K562 (cell line): ENCODE data around the gene CDT1.

Experiments used
- ATF3 ChIP-seq, 2 experiments: fragments of 450-650 bp in 1 of 2; sonication (generic) in 1 of 2; formaldehyde crosslinking in 1 of 2; IDR thresholded peaks in 1 of 2; conservative IDR thresholded peaks in 1 of 2; 2 replicates each; pipeline versions ENCODE4 v1.6.1 to v1.8.1; 2016 to 2023; ENCODE audit warnings: mild to moderate bottlenecking in 2 of 2, moderate library complexity in 2 of 2, inconsistent platforms in 1 of 2, missing genetic modification reagents in 1 of 2
- ATF6 ChIP-seq: sonication (generic); formaldehyde crosslinking; IDR thresholded peaks from 2 replicates; pipeline ENCODE4 v1.4.0; 2020; ENCODE audit warnings: mild to moderate bottlenecking, missing genetic modification reagents
- CEBPB ChIP-seq: fragments of 450-650 bp; IDR thresholded peaks from 2 replicates; pipeline ENCODE4 v1.6.1; 2016; ENCODE audit warnings: missing genetic modification characterization, missing compliant biosample characterization
- CTCF ChIP-seq, 3 experiments: IDR thresholded peaks in 2 of 3; conservative IDR thresholded peaks in 1 of 3; 2 replicates each; pipeline ENCODE4 v1.5.1; 2011 to 2012; ENCODE audit warnings: low read length in 3 of 3, mild to moderate bottlenecking in 3 of 3, control low read depth in 2 of 3, improper control_type of control experiment in 1 of 3, inconsistent platforms in 1 of 3, low read depth in 1 of 3, mixed read lengths in 1 of 3, moderate library complexity in 1 of 3; ENCODE audit not compliant: insufficient read depth in 2 of 3
- IRF2 ChIP-seq: sonication (generic); formaldehyde crosslinking; IDR thresholded peaks from 2 replicates; pipeline ENCODE4 v1.8.1; 2022; ENCODE audit warnings: mild to moderate bottlenecking, missing genetic modification reagents
- NFYB ChIP-seq: IDR thresholded peaks from 2 replicates; pipeline ENCODE4 v1.6.1; 2011; ENCODE audit warnings: mild to moderate bottlenecking, moderate library complexity; ENCODE audit not compliant: insufficient read length; ENCODE audit errors: extremely low read depth
- NR0B1 ChIP-seq: fragments of 450-650 bp; IDR thresholded peaks from one replicate; pipeline ENCODE4 v1.6.1; 2018; ENCODE audit warnings: mild to moderate bottlenecking, moderate library complexity; ENCODE audit not compliant: partially characterized antibody
- PTRF ChIP-seq: fragments of 450-650 bp; IDR thresholded peaks from 2 replicates; pipeline ENCODE4 v1.6.1; 2016; ENCODE audit warnings: mild to moderate bottlenecking, missing genetic modification characterization, missing compliant biosample characterization
- RB1 ChIP-seq: fragments of 450-650 bp; IDR thresholded peaks from 2 replicates; pipeline ENCODE4 v1.6.1; 2017; ENCODE audit warnings: low read depth, mild to moderate bottlenecking
- SIX5 ChIP-seq, 2 experiments: IDR thresholded peaks; 2 replicates each; pipeline ENCODE4 v1.6.1; 2011; ENCODE audit warnings: low read length in 2 of 2, borderline replicate concordance in 1 of 2, low read depth in 1 of 2, mild to moderate bottlenecking in 1 of 2, moderate library complexity in 1 of 2; ENCODE audit not compliant: insufficient read depth in 1 of 2
- STAT5B ChIP-seq: fragments of 250-450 bp; sonication (Bioruptor Pico); IDR thresholded peaks from 2 replicates; pipeline ENCODE4 v1.8.0; 2021; ENCODE audit warnings: mild to moderate bottlenecking, inconsistent platforms
- TCF7 ChIP-seq: sonication (generic); IDR thresholded peaks from 2 replicates; pipeline ENCODE4 v1.6.1; 2016; ENCODE audit warnings: antibody characterized with exemption, borderline replicate concordance
- TOE1 ChIP-seq, 2 experiments: fragments of 450-650 bp in 1 of 2; sonication (generic) in 1 of 2; formaldehyde crosslinking in 1 of 2; IDR thresholded peaks; 2 replicates each; pipeline versions ENCODE4 v1.7.1 to v1.8.0; 2016 to 2022; ENCODE audit warnings: borderline replicate concordance in 2 of 2, mild to moderate bottlenecking in 2 of 2, antibody characterized with exemption in 1 of 2, inconsistent platforms in 1 of 2, low read depth in 1 of 2, missing genetic modification reagents in 1 of 2, moderate library complexity in 1 of 2
- ZNF311 ChIP-seq: fragments of 250-450 bp; sonication (Bioruptor Pico); IDR thresholded peaks from 2 replicates; pipeline ENCODE4 v1.4.0; 2020; ENCODE audit warnings: mild to moderate bottlenecking, moderate library complexity

GRCh38 chr16:88761830-88762229 is 41.8 kb upstream of the CDT1 start:
- TF ChIP-seq CTCF (IDR thresholded peaks at IDR 0.05 in 2 of 3, conservative IDR thresholded peaks at IDR 0.05 in 1 of 3; ENCODE audit: insufficient read depth in 2 of 3, low read depth in 1 of 3, low read length in 3 of 3) (no peak), IRF2 (CRISPR knock-in tag) (no peak), CEBPB (tag) (no peak), TCF7 (no peak), RB1 (no peak), STAT5B (no peak), ZNF311 (no peak), NR0B1 (no peak), PTRF (tag) (no peak), ATF6 (CRISPR knock-in tag) (no peak), NFYB (no peak), SIX5 (IDR thresholded peaks at IDR 0.05; ENCODE audit: borderline replicate concordance in 1 of 2, insufficient read depth in 1 of 2, low read depth in 1 of 2, low read length in 2 of 2) (no peak), ATF3 (IDR thresholded peaks at IDR 0.05) (no peak), ATF3 (CRISPR knock-in tag; conservative IDR thresholded peaks at IDR 0.05) (no peak), TOE1 (IDR thresholded peaks at IDR 0.05; ENCODE audit: borderline replicate concordance) (no peak), TOE1 (CRISPR knock-in tag; IDR thresholded peaks at IDR 0.05; ENCODE audit: borderline replicate concordance, low read depth) (no peak)
